ENCODE data around the gene KLF16. TPM values are rescaled to one million over a fixed set of nuclear protein-coding genes. Genes with fewer than 3 reads are reported as not detected.

Gene KLF16
- total RNA-seq, 2 experiments from 2014 or later, result 26.5 to 29.8 TPM

- no peak overlapping the region for H3K4me3 Mint-ChIP-seq
- POLR2A ChIA-PET, result no interaction called here
- H3K4me1 Mint-ChIP-seq (ENCODE audit: low read depth), result peaks cover 36% of the 10 kb centered on the region
- H3K27me3 Mint-ChIP-seq (ENCODE audit: low read depth), result no peaks in the 10 kb centered on the region
- DNase-seq (no peak), ATAC-seq (no peak)
- H3K27ac Mint-ChIP-seq, result peak overlapping the region; percentile 59
- H3K9me3 Mint-ChIP-seq (ENCODE audit: insufficient read depth), result no peaks in the 10 kb centered on the region
- CTCF ChIA-PET, result interaction anchor here (1.8 kb wide), 1 partner anchor 20 kb away, joined by 10 read pairs; no protein-coding TSS in a partner anchor
- H3K36me3 Mint-ChIP-seq (ENCODE audit: low read depth), result peaks cover 9% of the 10 kb centered on the region
These were observed 17.7 kb downstream of the KLF16 start for GRCh38 chr19:1845642-1846041.

- no peak for ATAC-seq
- Mint-ChIP-seq H3K27ac (no peak overlapping the region), H3K27me3 (ENCODE audit: low read depth) (no peaks in the 10 kb centered on the region), H3K36me3 (ENCODE audit: low read depth) (peaks cover 8% of the 10 kb centered on the region), H3K9me3 (ENCODE audit: insufficient read depth) (no peaks in the 10 kb centered on the region), H3K4me3 (no peak overlapping the region), H3K4me1 (ENCODE audit: low read depth) (peaks cover 37% of the 10 kb centered on the region)
- ChIA-PET POLR2A (no interaction called here), CTCF (no interaction called here)
- no peak for DNase-seq
These were observed 18.3 kb downstream of the KLF16 start for GRCh38 chr19:1845125-1845515.

- ChIA-PET POLR2A (no interaction called here), CTCF (no interaction called here)
- DNase-seq (no peak), ATAC-seq (no peak)
- Mint-ChIP-seq H3K4me1 (ENCODE audit: low read depth) (peaks cover 34% of the 10 kb centered on the region), H3K27me3 (ENCODE audit: low read depth) (no peaks in the 10 kb centered on the region), H3K27ac (no peak overlapping the region), H3K9me3 (ENCODE audit: insufficient read depth) (no peaks in the 10 kb centered on the region), H3K36me3 (ENCODE audit: low read depth) (peaks cover 8% of the 10 kb centered on the region), H3K4me3 (no peak overlapping the region)
These were observed 18.8 kb downstream of the KLF16 start for GRCh38 chr19:1844513-1845124.

DNA sequence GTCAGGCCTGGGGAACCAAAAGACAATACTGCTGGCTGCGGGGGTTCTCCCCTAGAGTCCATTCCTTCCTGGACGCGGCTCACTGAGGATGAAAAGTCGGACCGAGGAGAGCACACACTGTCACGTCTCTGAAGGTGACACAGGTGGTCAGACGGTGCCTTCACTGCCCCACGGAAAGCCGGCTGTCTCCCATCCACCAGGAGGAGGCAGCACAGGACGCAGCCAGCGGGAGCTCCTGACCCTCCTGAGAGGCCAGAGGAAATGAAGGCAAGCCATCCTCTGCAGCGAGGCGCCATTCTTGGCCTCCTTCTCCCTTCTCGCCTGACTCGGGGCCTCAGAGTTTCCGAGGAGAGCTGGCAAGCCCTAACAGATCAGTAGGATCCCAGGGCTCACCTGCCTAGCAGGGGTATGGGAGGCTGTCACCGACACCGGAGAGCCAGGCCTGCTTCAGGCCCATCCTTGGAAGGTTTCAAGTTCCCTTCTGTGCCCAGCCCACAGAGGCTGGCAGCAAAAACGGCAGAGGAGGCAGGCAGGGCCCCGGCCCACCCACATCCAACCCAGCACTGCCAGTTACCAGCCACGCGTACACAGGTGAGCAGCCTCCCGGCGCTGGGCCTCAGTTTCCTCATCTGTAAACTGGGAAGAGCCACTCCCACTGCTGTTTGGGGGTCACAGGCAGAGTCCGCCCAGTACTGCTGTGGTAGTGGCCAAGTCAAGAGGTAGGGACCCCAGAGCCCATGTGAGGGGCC lies 19.6 kb downstream of the KLF16 start:
- ATAC-seq, result no peak
- no peak overlapping the region for H3K4me3 Mint-ChIP-seq
- CTCF ChIA-PET, result interaction anchor here (1.5 kb wide), 1 partner anchor 18 kb away, joined by 3 read pairs; no protein-coding TSS in a partner anchor
- H3K27me3 Mint-ChIP-seq (ENCODE audit: low read depth), result no peaks in the 10 kb centered on the region
- H3K36me3 Mint-ChIP-seq (ENCODE audit: low read depth), result peaks cover 8% of the 10 kb centered on the region
- DNase-seq, result no peak
- H3K4me1 Mint-ChIP-seq (ENCODE audit: low read depth), result peaks cover 30% of the 10 kb centered on the region
- no peak overlapping the region for H3K27ac Mint-ChIP-seq
- POLR2A ChIA-PET, result interaction anchor here (0.6 kb wide), 1 partner anchor 275 kb away, joined by 3 read pairs; no protein-coding TSS in a partner anchor
- no peaks in the 10 kb centered on the region for H3K9me3 Mint-ChIP-seq (ENCODE audit: insufficient read depth)

- no peaks in the 10 kb centered on the region for H3K9me3 Mint-ChIP-seq (ENCODE audit: insufficient read depth)
- CTCF ChIA-PET, result interaction anchor here (1.5 kb wide), 1 partner anchor 17 kb away, joined by 3 read pairs; no protein-coding TSS in a partner anchor
- DNase-seq, result no peak
- no peak overlapping the region for H3K27ac Mint-ChIP-seq
- peaks cover 28% of the 10 kb centered on the region for H3K4me1 Mint-ChIP-seq (ENCODE audit: low read depth)
- H3K4me3 Mint-ChIP-seq, result no peak overlapping the region
- no peaks in the 10 kb centered on the region for H3K27me3 Mint-ChIP-seq (ENCODE audit: low read depth)
- H3K36me3 Mint-ChIP-seq (ENCODE audit: low read depth), result peaks cover 8% of the 10 kb centered on the region
- ATAC-seq, result no peak
- POLR2A ChIA-PET, result interaction anchor here (0.6 kb wide), 1 partner anchor 275 kb away, joined by 3 read pairs; no protein-coding TSS in a partner anchor
These were observed 20.3 kb downstream of the KLF16 start for GRCh38 chr19:1843116-1843515.

DNA sequence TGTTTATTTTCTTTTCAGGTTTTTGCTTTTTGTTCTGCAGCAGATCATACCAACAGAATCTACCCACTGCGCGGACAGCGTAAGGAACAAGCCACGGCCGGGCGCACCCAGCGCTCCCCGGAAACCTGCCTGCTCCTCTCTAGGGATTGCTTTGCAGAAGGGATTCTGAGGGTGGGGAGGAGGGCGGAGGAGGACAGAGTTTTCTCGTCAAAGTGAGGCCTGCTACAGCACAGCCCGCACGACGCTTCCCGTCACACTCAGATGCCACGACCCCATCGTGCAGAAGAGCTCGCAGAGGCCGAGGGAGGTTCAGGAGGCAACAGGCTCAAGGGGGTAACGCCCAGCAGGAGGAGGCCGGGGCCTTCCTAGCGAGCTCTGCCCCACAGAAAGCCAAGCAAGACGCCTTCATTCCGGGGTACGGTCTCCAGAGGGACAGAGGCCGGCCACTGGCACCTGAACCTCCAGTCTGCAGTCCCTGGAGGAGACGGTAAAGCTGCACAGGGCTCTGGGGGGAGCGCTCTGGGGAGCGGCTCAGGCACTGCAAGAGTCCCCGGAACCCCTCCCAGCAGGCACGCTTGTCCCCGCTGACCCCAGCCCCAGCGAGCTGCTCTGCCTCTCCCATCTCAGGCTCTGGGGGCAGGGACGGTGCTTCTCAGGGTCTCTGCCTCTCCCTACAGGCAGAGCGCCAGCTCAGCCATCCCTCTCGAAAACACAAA lies 22.0 kb downstream of the KLF16 start:
- POLR2A ChIA-PET, result no interaction called here
- Mint-ChIP-seq H3K9me3 (ENCODE audit: insufficient read depth) (no peaks in the 10 kb centered on the region), H3K36me3 (ENCODE audit: low read depth) (peaks cover 4% of the 10 kb centered on the region), H3K4me3 (no peak overlapping the region), H3K27me3 (ENCODE audit: low read depth) (no peaks in the 10 kb centered on the region), H3K27ac (no peak overlapping the region), H3K4me1 (ENCODE audit: low read depth) (peaks cover 22% of the 10 kb centered on the region)
- DNase-seq (no peak), ATAC-seq (no peak)
- CTCF ChIA-PET, result interaction anchor here (1.1 to 1.2 kb wide), 2 partner anchors 16 to 23 kb away, joined by 3 read pairs; no protein-coding TSS in a partner anchor

GRCh38 chr19:1840541-1841115 lies 22.8 kb downstream of the KLF16 start:
- POLR2A ChIA-PET, result no interaction called here
- H3K4me3 Mint-ChIP-seq, result no peak overlapping the region
- CTCF ChIA-PET, result no interaction called here
- no peaks in the 10 kb centered on the region for H3K9me3 Mint-ChIP-seq (ENCODE audit: insufficient read depth)
- no peak overlapping the region for H3K27ac Mint-ChIP-seq
- H3K36me3 Mint-ChIP-seq (ENCODE audit: low read depth), result no peaks in the 10 kb centered on the region
- DNase-seq (no peak), ATAC-seq (no peak)
- peaks cover 15% of the 10 kb centered on the region for H3K4me1 Mint-ChIP-seq (ENCODE audit: low read depth)
- no peaks in the 10 kb centered on the region for H3K27me3 Mint-ChIP-seq (ENCODE audit: low read depth)

GRCh38 chr19:1839658-1840540 lies 23.5 kb downstream of the KLF16 start:
- Mint-ChIP-seq H3K27ac (no peak overlapping the region), H3K4me1 (ENCODE audit: low read depth) (peaks cover 15% of the 10 kb centered on the region)

GRCh38 chr19:1837625-1838105 lies 25.7 kb downstream of the KLF16 start:
- peak; percentile 69 for DNase-seq
- H3K27ac Mint-ChIP-seq, result no peak overlapping the region
- ATAC-seq, result peak; percentile 65
- peaks cover 13% of the 10 kb centered on the region for H3K4me1 Mint-ChIP-seq (ENCODE audit: low read depth)
- H3K27me3 Mint-ChIP-seq (ENCODE audit: low read depth), result no peaks in the 10 kb centered on the region
- ChIA-PET POLR2A (no interaction called here), CTCF (interaction anchor here (0.6 to 3.5 kb wide), 14 partner anchors 9 to 165 kb away, joined by 3 to 32 read pairs (median 4); partner anchors contain the start of gene REXO1)
- H3K4me3 Mint-ChIP-seq, result no peak overlapping the region
- no peaks in the 10 kb centered on the region for H3K36me3 Mint-ChIP-seq (ENCODE audit: low read depth)
- no peaks in the 10 kb centered on the region for H3K9me3 Mint-ChIP-seq (ENCODE audit: insufficient read depth)

More at GRCh38 chr19:1839658-1840540, 23.5 kb downstream of the KLF16 start:
- H3K9me3 Mint-ChIP-seq (ENCODE audit: insufficient read depth), result no peaks in the 10 kb centered on the region
- no peak for DNase-seq
- no peaks in the 10 kb centered on the region for H3K36me3 Mint-ChIP-seq (ENCODE audit: low read depth)
- CTCF ChIA-PET, result interaction anchor here (0.6 to 3.5 kb wide), 4 partner anchors 13 to 339 kb away, joined by 3 to 32 read pairs (median 12); no protein-coding TSS in a partner anchor
- no peak overlapping the region for H3K4me3 Mint-ChIP-seq
- H3K27me3 Mint-ChIP-seq (ENCODE audit: low read depth), result no peaks in the 10 kb centered on the region
- ATAC-seq, result no peak
- POLR2A ChIA-PET, result no interaction called here

GRCh38 chr19:1837222-1837565 lies 26.2 kb downstream of the KLF16 start:
- Mint-ChIP-seq H3K27ac (no peak overlapping the region), H3K4me3 (no peak overlapping the region), H3K4me1 (ENCODE audit: low read depth) (peaks cover 12% of the 10 kb centered on the region), H3K9me3 (ENCODE audit: insufficient read depth) (no peaks in the 10 kb centered on the region), H3K36me3 (ENCODE audit: low read depth) (no peaks in the 10 kb centered on the region), H3K27me3 (ENCODE audit: low read depth) (no peaks in the 10 kb centered on the region)
- ATAC-seq, result peak; percentile 7
- POLR2A ChIA-PET, result no interaction called here
- CTCF ChIA-PET, result interaction anchor here (0.6 to 3.5 kb wide), 12 partner anchors 8 to 165 kb away, joined by 3 to 32 read pairs (median 6); partner anchors contain the start of gene REXO1
- DNase-seq, result no peak
